DOHH2 (cell line): ENCODE data around the gene VHLL.
"Not testable (repeated sequence)": the region's sequence is repeated elsewhere in the genome, so short reads cannot be mapped to it uniquely, and the experiment has no call there.

Experiments used
- CTCF ChIP-seq: fragments of 200-600 bp; sonication (generic); IDR thresholded peaks from one replicate; pipeline ENCODE4 v1.5.1; 2014; ENCODE audit warnings: antibody characterized with exemption, mild to moderate bottlenecking, low read depth, low read length; ENCODE audit not compliant: poor library complexity, severe bottlenecking
- EZH2phosphoT487 ChIP-seq: fragments of 200-600 bp; sonication (generic); IDR thresholded peaks from 2 replicates; pipeline ENCODE4 v1.6.1; 2017; ENCODE audit warnings: borderline replicate concordance, mild to moderate bottlenecking, antibody characterized with exemption, low read length, moderate library complexity, mixed read lengths

- TF ChIP-seq CTCF, EZH2phosphoT487: not testable (repeated sequence)
Observed at GRCh38 chr1:156346035-156346434, 46.9 kb upstream of the VHLL start.
